Omental fat pad (tissue), 4 donors: ENCODE measurements around the gene PDE7B. TPM values are rescaled to one million over a fixed set of nuclear protein-coding genes. Genes with fewer than 3 reads are reported as not detected.

Experiments
- ATAC-seq: fragments of 150-250 bp; one replicate; pipeline ENCODE4 v1.9.1; 2016; ENCODE audit warnings: mild to moderate bottlenecking, moderate library complexity; ENCODE audit not compliant: low FRiP score
- DNase-seq: peaks from one replicate; pipeline ENCODE4 v3.0.0-alpha.2; 2019; ENCODE audit warnings: low spot score
- total RNA-seq, 4 donors: library from RNA; depleted of rRNA; stranded (reverse); fragments of >200 nt; gene quantifications; one replicate each; pipeline ENCODE4 v1.1.0, GENCODE V29; 2016
- TF ChIP-seq, protein P1 (sequence below), 3 donors: fragments of 450-650 bp; IDR thresholded peaks; one replicate each; pipeline ENCODE4 v1.5.1; 2016 to 2017; ENCODE audit warnings: antibody characterized with exemption in 3 of 3, mild to moderate bottlenecking in 3 of 3, moderate library complexity in 2 of 3

Gene PDE7B
- total RNA-seq, 4 donors from 2014 or later: 7.3 to 15.0 (median 12.1) TPM

DNA sequence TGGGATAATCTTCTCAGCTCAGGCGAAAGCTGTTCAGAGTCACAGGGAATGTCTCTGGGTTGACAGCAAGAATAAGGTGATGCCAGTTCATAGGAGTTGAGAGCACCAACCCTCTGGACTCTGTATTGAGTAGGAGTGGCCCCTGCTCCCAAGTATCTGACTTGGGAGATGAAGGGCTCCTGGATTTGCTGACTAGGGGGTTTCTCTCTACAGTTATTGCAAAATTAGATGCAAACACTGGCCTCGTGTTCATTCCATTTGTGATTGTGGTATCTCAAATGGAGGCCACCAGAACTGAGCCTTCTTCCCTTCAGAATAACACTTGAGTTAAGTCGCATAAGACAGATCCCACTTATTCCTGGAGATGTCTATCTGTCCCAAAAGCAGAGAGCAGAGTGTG lies 135.7 kb downstream of the PDE7B start:
- TF ChIP-seq, protein P1, sequence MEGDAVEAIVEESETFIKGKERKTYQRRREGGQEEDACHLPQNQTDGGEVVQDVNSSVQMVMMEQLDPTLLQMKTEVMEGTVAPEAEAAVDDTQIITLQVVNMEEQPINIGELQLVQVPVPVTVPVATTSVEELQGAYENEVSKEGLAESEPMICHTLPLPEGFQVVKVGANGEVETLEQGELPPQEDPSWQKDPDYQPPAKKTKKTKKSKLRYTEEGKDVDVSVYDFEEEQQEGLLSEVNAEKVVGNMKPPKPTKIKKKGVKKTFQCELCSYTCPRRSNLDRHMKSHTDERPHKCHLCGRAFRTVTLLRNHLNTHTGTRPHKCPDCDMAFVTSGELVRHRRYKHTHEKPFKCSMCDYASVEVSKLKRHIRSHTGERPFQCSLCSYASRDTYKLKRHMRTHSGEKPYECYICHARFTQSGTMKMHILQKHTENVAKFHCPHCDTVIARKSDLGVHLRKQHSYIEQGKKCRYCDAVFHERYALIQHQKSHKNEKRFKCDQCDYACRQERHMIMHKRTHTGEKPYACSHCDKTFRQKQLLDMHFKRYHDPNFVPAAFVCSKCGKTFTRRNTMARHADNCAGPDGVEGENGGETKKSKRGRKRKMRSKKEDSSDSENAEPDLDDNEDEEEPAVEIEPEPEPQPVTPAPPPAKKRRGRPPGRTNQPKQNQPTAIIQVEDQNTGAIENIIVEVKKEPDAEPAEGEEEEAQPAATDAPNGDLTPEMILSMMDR (IDR thresholded peaks at IDR 0.05): no peak
- DNase-seq (no peak), ATAC-seq (no peak)

DNA sequence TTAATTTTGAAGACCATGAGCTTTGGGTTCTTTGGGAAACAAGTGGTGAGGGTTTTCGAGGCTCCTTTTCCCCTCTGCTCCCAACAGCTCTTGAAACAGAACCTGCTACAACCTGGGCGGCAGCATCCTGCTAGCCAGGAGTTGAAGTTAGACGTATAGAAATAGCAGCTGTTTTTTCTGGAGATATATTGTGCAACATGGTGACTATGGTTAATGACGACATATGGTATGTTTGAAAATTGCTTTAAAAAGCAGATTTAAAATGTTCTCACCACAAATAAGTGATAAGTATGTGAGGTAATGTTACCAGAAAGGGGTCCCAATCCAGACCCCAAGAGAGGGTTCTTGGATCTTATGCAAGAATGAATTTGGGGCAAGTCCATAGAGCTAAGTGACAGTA lies 138.9 kb downstream of the PDE7B start:
- DNase-seq (no peak), ATAC-seq (no peak)
- TF ChIP-seq, protein P1 (IDR thresholded peaks at IDR 0.05): no peak

DNA sequence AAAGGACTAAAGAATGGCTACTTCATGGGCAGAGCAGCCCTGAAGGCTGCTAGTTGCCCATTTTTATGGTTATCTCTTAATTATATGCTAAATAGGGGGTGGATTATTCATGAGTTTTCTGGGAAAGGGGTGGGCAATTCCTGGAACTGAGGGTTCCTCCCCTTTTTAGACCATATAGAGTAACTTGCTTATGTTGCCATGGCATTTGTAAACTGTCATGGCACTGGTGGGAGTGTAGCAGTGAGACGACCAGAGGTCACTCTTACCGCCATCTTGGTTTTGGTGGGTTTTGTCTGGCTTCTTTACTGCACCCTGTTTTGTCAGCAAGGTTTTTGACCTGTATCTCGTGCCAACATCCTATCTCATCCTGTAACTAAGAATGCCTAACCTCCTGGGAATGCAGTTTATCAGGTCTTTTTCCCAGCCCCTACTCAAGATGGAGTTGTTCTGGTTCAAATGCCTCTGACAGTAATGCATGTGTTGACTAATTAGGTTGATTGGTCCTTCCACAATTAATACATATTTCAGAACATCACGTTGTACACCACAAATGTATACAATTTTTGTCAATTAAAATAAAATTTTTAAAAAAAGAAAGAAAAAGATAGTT lies 139.5 kb downstream of the PDE7B start:
- TF ChIP-seq, protein P1 (IDR thresholded peaks at IDR 0.05): no peak
- ATAC-seq (no peak), DNase-seq (no peak)

DNA sequence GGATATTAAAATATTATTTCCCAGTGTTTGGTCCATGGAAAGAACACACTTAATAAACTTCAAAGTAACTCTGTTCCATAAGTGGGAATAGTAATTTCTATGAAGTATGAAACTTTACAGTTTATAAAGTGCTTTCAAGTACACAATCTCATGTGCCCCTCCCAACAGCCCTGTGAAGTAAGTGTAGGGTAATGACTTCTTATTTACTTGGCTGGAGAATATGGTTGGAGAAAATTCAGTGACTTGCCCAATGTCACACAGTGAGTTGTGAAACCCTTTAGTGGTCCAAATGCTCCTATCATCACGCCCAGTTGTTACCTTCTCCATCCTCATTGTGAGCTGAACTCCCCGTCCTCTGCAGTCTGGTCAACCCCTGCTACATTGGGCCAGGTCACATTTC lies 141.2 kb downstream of the PDE7B start:
- ATAC-seq: no peak

DNA sequence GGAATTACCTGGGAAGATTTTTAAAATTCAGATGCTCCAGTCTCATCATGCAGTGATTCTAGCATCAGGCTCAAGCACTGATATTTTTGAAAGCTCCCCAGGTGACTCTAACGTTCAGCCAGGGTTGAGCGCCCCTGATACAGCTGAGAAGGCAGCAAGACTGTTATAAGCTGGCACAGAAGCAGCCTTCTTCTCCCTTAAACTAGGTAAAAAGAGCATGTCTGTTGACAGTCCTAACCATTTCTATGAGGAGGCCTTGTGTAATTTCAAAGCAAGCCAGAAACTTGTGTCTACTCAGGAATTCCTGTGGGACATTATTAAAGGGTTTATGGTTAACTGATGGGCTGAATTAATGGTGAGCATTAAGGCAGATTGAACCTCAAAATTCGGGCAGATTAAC lies 141.9 kb downstream of the PDE7B start:
- DNase-seq: no peak
- TF ChIP-seq, protein P1 (IDR thresholded peaks at IDR 0.05): no peak
- no peak for ATAC-seq

More for the DNA sequence above, 141.2 kb downstream of the PDE7B start:
- TF ChIP-seq, protein P1 (IDR thresholded peaks at IDR 0.05): no peak
- DNase-seq: no peak

DNA sequence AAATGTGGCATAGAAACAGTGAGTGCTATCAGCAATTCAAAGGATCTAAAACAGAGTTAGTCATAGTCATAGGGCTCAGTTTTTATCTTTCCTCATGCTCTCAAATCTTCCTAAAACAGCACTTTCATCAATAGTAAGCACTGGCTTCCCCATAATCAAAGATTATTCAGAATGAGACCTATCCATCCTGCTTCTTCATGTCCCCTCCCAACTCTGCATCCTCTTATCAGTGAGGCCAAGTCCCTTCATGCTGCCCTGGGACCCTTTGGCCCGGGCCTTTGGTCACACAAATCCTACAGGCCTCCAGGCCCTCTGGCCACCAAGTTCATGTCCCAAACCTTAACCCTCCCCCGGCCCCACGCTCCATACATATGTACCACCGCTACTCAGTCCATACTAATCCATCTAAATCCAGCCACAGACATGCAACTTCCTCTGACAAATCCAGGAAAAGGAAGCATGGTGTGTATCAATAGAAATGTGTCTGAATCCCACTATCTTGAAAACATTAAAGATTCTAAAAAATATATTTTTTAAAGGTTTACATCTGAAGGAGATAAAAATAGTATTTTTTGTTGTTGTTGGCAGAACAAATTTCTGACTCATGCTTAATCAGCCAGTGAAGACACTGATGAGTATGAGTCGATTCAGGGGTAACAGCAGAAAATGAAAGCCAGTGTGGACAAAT lies 143.5 kb downstream of the PDE7B start:
- DNase-seq (no peak), ATAC-seq (peak; percentile 86)
- TF ChIP-seq, protein P1 (IDR thresholded peaks at IDR 0.05): no peak

DNA sequence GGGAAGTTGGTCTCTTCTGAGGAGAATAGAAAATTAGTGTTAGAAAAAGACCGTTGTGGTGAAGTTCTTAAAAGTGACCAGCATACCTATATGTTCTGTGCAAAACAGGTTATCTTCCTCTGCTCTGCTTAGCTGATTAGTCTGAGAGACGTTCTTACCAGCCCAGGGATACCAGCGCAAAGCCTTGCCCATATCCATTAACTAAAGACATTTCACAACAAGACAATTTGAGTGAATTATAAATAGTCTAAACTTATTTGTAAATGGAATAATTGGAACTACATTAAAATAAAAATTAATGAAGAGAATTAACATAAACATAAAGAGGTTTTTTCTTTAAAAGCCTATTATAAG lies 144.0 kb downstream of the PDE7B start:
- DNase-seq (no peak), ATAC-seq (peak; percentile 47)
- TF ChIP-seq, protein P1 (IDR thresholded peaks at IDR 0.05): no peak
